Ishikawa (cell line): Measurements from ENCODE around the gene PLAA.

ENCODE experiments used
- CEBPB ChIP-seq: IDR thresholded peaks from 2 replicates; pipeline ENCODE4 v1.6.1; 2012
- CREB1 ChIP-seq: IDR thresholded peaks from 2 replicates; pipeline ENCODE4 v1.6.1; 2012; ENCODE audit warnings: low read depth
- EGR1 ChIP-seq: IDR thresholded peaks from 2 replicates; pipeline ENCODE4 v1.6.1; 2012
- EP300 ChIP-seq: IDR thresholded peaks from 2 replicates; pipeline ENCODE4 v1.6.1; 2012; ENCODE audit warnings: borderline replicate concordance
- FOXM1 ChIP-seq: IDR thresholded peaks from 2 replicates; pipeline ENCODE4 v1.6.1; 2012; ENCODE audit warnings: low read depth, borderline replicate concordance
- MAX ChIP-seq: IDR thresholded peaks from 2 replicates; pipeline ENCODE4 v1.6.1; 2012
- NFIC ChIP-seq: IDR thresholded peaks from 2 replicates; pipeline ENCODE4 v1.6.1; 2012
- RAD21 ChIP-seq: IDR thresholded peaks from 2 replicates; pipeline ENCODE4 v1.6.1; 2012; ENCODE audit warnings: low read depth
- REST ChIP-seq: IDR thresholded peaks from 2 replicates; pipeline ENCODE4 v1.6.1; 2012; ENCODE audit warnings: low read depth, mild to moderate bottlenecking
- TAF1 ChIP-seq: IDR thresholded peaks from 2 replicates; pipeline ENCODE4 v1.6.1; 2012; ENCODE audit warnings: low read depth, mild to moderate bottlenecking
- TCF12 ChIP-seq: IDR thresholded peaks from 2 replicates; pipeline ENCODE4 v1.6.1; 2012; ENCODE audit warnings: low read depth
- TEAD4 ChIP-seq: IDR thresholded peaks from 2 replicates; pipeline ENCODE4 v1.6.1; 2012
- USF1 ChIP-seq: IDR thresholded peaks from 2 replicates; pipeline ENCODE4 v1.6.1; 2012
- YY1 ChIP-seq: IDR thresholded peaks from 2 replicates; pipeline ENCODE4 v1.6.1; 2012; ENCODE audit warnings: low read depth

- no peak for TF ChIP-seq CEBPB
- no peak for TF ChIP-seq TAF1
- TF ChIP-seq CREB1, result no peak
- TF ChIP-seq NFIC, result no peak
- no peak for TF ChIP-seq MAX
- TF ChIP-seq TCF12, result no peak
- TF ChIP-seq FOXM1, result no peak
- no peak for TF ChIP-seq EGR1
- TF ChIP-seq REST, result no peak
- no peak for TF ChIP-seq EP300
- no peak for TF ChIP-seq TEAD4
- TF ChIP-seq RAD21, result no peak
- TF ChIP-seq YY1, result no peak
- TF ChIP-seq USF1, result no peak
Observed at GRCh38 chr9:26973989-26974388, 26.9 kb upstream of the PLAA start.
